ENCODE data around the gene ERC2. TPM values are rescaled to one million over a fixed set of nuclear protein-coding genes. Genes with fewer than 3 reads are reported as not detected.

ERC2 gene
- total and polyA plus RNA-seq, 2 donors (not counting 1 experiment from before 2014, with no cell fraction given) = 0.14 to 0.17 TPM

DNA sequence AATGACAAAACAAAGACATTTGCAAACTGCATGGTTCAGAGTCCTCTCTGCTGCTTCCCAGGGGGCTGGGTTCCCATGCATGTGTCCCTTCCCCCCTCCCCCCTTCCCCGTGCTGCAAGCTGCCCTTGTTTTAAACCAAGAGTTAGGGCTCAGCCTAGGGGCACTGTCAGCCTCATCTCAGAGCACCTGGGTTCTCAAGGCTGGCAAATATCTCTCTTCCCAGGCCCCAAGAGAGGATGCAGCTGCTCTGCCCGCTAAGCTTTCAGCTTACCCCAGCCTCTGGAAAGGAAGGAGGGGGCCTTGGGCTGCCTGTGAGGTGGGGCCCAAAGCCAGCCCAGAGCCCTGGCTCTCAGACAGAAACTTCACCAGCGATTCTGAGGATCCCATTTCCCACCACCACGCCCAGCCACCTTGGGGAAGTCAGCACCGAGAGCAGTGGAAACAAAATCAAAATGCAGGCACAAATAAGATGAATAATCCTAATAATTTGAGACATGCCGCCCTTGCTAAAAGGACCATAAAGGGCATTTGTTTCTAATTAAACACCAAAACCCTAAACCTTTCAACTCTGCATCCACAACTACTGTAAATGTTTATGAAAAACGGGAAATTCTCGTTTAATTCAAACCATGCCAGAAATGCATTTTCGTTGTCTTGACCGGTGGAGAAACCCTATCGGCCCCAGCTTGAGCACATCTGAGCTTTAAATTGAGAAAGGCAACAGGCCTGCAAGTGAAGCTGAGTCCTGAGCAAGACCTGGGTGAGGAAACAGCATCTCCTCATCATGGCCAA is 913.4 kb downstream of the ERC2 start:
- Histone ChIP-seq H2AFZ (ENCODE audit: low read length) (no peak overlapping the region), H3K36me3 (ENCODE audit: control insufficient read depth, insufficient read depth, low read length) (no peaks in the 10 kb centered on the region), H3K79me2 (ENCODE audit: control insufficient read depth, insufficient read depth, low read length) (no peaks in the 10 kb centered on the region), H3K9ac (ENCODE audit: insufficient read depth, low read length) (no peak overlapping the region), H3K27me3 (ENCODE audit: control insufficient read depth, insufficient read depth, low read length) (no peaks in the 10 kb centered on the region), H3K4me1 (ENCODE audit: control insufficient read depth, extremely low read depth, insufficient read depth, low read length) (no peaks in the 10 kb centered on the region), H4K20me1 (ENCODE audit: control insufficient read depth, extremely low read depth, insufficient read depth, low read length) (no peaks in the 10 kb centered on the region), H3K9me3 (ENCODE audit: control insufficient read depth, insufficient read depth, low read depth, low read length) (no peaks in the 10 kb centered on the region), H3K4me3 (replicated peaks in 1 of 4; ENCODE audit: control extremely low read depth in 1 of 4, insufficient read depth in 1 of 4, low read depth in 3 of 4, low read length in 4 of 4) (no peak overlapping the region), H3K4me2 (ENCODE audit: extremely low read depth, insufficient read depth, low read length) (no peak overlapping the region), H3K27ac (ENCODE audit: insufficient read depth, low read length) (no peak overlapping the region)
- no peak for TF ChIP-seq EZH2 (IDR thresholded peaks at IDR 0.05; ENCODE audit: low read length, missing control alignments)
- TF ChIP-seq, protein P1, sequence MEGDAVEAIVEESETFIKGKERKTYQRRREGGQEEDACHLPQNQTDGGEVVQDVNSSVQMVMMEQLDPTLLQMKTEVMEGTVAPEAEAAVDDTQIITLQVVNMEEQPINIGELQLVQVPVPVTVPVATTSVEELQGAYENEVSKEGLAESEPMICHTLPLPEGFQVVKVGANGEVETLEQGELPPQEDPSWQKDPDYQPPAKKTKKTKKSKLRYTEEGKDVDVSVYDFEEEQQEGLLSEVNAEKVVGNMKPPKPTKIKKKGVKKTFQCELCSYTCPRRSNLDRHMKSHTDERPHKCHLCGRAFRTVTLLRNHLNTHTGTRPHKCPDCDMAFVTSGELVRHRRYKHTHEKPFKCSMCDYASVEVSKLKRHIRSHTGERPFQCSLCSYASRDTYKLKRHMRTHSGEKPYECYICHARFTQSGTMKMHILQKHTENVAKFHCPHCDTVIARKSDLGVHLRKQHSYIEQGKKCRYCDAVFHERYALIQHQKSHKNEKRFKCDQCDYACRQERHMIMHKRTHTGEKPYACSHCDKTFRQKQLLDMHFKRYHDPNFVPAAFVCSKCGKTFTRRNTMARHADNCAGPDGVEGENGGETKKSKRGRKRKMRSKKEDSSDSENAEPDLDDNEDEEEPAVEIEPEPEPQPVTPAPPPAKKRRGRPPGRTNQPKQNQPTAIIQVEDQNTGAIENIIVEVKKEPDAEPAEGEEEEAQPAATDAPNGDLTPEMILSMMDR (conservative IDR thresholded peaks at IDR 0.05 in 1 of 2, IDR thresholded peaks at IDR 0.05 in 1 of 2; ENCODE audit: low read depth in 1 of 2, low read length in 2 of 2) = no peak
- DNase-seq (ENCODE audit: low read depth in 2 of 2) = no peak

GRCh38 chr3:55551644-55552043 is 916.6 kb downstream of the ERC2 start:
- Histone ChIP-seq H3K27ac (ENCODE audit: insufficient read depth, low read length) (no peak overlapping the region), H3K36me3 (ENCODE audit: control insufficient read depth, insufficient read depth, low read length) (no peaks in the 10 kb centered on the region), H3K9me3 (ENCODE audit: control insufficient read depth, insufficient read depth, low read depth, low read length) (no peaks in the 10 kb centered on the region), H4K20me1 (ENCODE audit: control insufficient read depth, extremely low read depth, insufficient read depth, low read length) (no peaks in the 10 kb centered on the region), H3K27me3 (ENCODE audit: control insufficient read depth, insufficient read depth, low read length) (no peaks in the 10 kb centered on the region), H2AFZ (ENCODE audit: low read length) (no peak overlapping the region), H3K9ac (ENCODE audit: insufficient read depth, low read length) (no peak overlapping the region), H3K4me1 (ENCODE audit: control insufficient read depth, extremely low read depth, insufficient read depth, low read length) (no peaks in the 10 kb centered on the region), H3K4me2 (ENCODE audit: extremely low read depth, insufficient read depth, low read length) (no peak overlapping the region), H3K79me2 (ENCODE audit: control insufficient read depth, insufficient read depth, low read length) (no peaks in the 10 kb centered on the region), H3K4me3 (replicated peaks in 1 of 4; ENCODE audit: control extremely low read depth in 1 of 4, insufficient read depth in 1 of 4, low read depth in 3 of 4, low read length in 4 of 4) (no peak overlapping the region)
- no peak for DNase-seq (ENCODE audit: low read depth in 2 of 2)
- no peak for TF ChIP-seq EZH2 (IDR thresholded peaks at IDR 0.05; ENCODE audit: low read length, missing control alignments)
- TF ChIP-seq, protein P1 (conservative IDR thresholded peaks at IDR 0.05 in 1 of 2, IDR thresholded peaks at IDR 0.05 in 1 of 2; ENCODE audit: low read depth in 1 of 2, low read length in 2 of 2) = no peak

- no peaks in the 10 kb centered on the region for H3K79me2 ChIP-seq (ENCODE audit: control insufficient read depth, insufficient read depth, low read length)
- DNase-seq (ENCODE audit: low read depth in 2 of 2) = peak in 1 of 2 donors; percentile 24
- H3K27ac ChIP-seq (ENCODE audit: insufficient read depth, low read length) = no peak overlapping the region
- no peak overlapping the region for H2AFZ ChIP-seq (ENCODE audit: low read length)
- no peak overlapping the region for H3K9ac ChIP-seq (ENCODE audit: insufficient read depth, low read length)
- no peak overlapping the region for H3K4me3 ChIP-seq (replicated peaks in 1 of 4; ENCODE audit: control extremely low read depth in 1 of 4, insufficient read depth in 1 of 4, low read depth in 3 of 4, low read length in 4 of 4)
- H4K20me1 ChIP-seq (ENCODE audit: control insufficient read depth, extremely low read depth, insufficient read depth, low read length) = no peaks in the 10 kb centered on the region
- no peaks in the 10 kb centered on the region for H3K9me3 ChIP-seq (ENCODE audit: control insufficient read depth, insufficient read depth, low read depth, low read length)
- H3K27me3 ChIP-seq (ENCODE audit: control insufficient read depth, insufficient read depth, low read length) = no peaks in the 10 kb centered on the region
- H3K4me1 ChIP-seq (ENCODE audit: control insufficient read depth, extremely low read depth, insufficient read depth, low read length) = no peaks in the 10 kb centered on the region
- no peaks in the 10 kb centered on the region for H3K36me3 ChIP-seq (ENCODE audit: control insufficient read depth, insufficient read depth, low read length)
- no peak for TF ChIP-seq EZH2 (IDR thresholded peaks at IDR 0.05; ENCODE audit: low read length, missing control alignments)
- TF ChIP-seq, protein P1 (conservative IDR thresholded peaks at IDR 0.05 in 1 of 2, IDR thresholded peaks at IDR 0.05 in 1 of 2; ENCODE audit: low read depth in 1 of 2, low read length in 2 of 2) = peak; percentile 28 to 36
- no peak overlapping the region for H3K4me2 ChIP-seq (ENCODE audit: extremely low read depth, insufficient read depth, low read length)
These were observed 919.1 kb downstream of the ERC2 start for GRCh38 chr3:55549177-55549576.

All from fibroblast of lung (primary cell).